HG02840 (cell line): ENCODE results near the gene DNAJA2.
"Not testable (repeated sequence)": the region's sequence is repeated elsewhere in the genome, so short reads cannot be mapped to it uniquely, and the experiment has no call there.

ENCODE experiments used
- ATAC-seq: cut with Tn5 transposase; IDR thresholded peaks from one replicate; pipeline ENCODE4 v1.9.1; 2021; ENCODE audit warnings: mild to moderate bottlenecking, moderate library complexity, moderate number of reproducible peaks; ENCODE audit not compliant: unreplicated experiment, low FRiP score

Gene DNAJA2

GRCh38 chr16:46973207-46973995 lies at the start of gene DNAJA2:
TSS of gene DNAJA2 (minus strand) at chr16:46973674. CDS start at chr16:46973572, 102 bp downstream.
- peak; percentile 84 for ATAC-seq

DNA sequence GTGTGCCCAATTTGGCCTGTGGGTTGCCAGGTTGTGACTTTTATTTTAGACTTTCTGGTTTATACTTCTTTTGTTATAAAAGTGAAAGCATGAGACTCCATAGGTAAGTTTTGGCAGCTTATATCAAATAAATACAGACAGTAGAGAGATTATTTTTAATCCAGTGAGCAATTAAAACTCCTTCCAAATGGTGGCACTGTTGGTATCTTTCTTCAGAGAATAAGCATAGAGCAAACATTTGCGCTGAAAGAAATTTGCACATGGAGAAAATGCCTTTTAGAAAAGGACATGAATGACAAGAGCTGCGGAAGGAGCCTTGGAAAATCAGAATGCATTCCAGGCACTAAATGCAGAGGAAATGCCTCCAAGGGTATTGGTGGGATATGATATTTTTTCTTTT lies 46.1 kb upstream of the DNAJA2 start:
- no peak for ATAC-seq

DNA sequence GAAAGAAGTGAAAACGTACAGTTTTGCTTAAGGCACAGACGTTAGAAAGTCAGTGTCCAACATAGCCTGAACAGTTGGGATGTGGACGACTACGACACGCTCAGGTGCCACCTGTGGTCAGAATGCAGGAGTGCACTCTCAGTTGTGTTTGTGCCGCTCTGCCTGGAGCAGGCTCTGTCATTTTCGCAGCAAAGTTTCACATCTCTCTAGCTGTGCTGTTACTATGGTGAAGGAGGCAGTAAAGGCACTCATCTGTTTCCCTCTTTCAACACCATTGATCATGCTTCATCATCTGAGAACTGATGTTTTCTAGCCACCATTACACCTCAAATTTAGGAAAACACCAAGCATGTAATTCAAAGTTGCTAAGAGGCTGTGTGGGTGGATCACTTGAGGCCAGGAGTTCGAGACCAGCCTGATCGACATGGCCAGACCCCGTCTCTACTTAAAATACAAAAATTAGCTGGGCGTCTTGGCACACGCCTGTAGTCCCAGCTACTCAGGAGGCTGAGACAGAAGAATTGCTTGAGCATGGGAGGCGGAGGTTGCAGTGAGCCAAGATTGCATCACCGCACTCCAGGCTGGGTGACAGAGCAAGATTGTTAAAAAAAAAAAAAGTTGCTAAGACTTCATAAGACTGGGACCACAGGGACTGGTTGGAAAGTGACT lies 44.9 kb upstream of the DNAJA2 start:
- ATAC-seq, result peak; percentile 98

- no peak for ATAC-seq
These were observed 44.2 kb upstream of the DNAJA2 start for GRCh38 chr16:47017636-47018035.

- no peak for ATAC-seq
These were observed 43.2 kb upstream of the DNAJA2 start for GRCh38 chr16:47016700-47017133.

DNA sequence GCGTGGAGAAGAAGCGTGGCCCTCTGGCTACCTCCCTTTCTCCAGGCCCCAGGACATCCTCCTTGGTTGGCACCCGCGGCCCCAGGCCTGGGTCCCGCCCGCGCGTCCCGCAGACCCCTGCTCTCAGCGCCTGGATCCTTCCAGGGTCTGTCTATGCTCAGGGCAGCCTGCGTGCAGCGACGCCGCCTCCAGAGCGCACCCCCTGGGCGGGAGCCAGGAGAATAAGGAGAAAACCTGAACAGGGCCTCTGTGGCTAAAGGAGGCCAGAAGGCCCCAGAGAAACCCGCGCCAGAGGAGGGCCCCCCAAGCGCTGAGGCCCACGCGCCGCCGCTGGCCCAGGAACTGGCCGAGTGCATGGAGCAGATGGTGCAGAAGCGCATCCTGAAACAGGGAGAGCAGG lies 40.4 kb upstream of the DNAJA2 start:
- no peak for ATAC-seq

- ATAC-seq, result no peak
These were observed 39.7 kb upstream of the DNAJA2 start for GRCh38 chr16:47013172-47013571.

- ATAC-seq, result not testable (repeated sequence)
These were observed 37.3 kb upstream of the DNAJA2 start for GRCh38 chr16:47010812-47011211.

- ATAC-seq, result no peak
These were observed 35.1 kb upstream of the DNAJA2 start for GRCh38 chr16:47008612-47009011.

- ATAC-seq, result no peak
These were observed 34.7 kb upstream of the DNAJA2 start for GRCh38 chr16:47008174-47008573.

- no peak for ATAC-seq
These were observed 31.2 kb upstream of the DNAJA2 start for GRCh38 chr16:47004652-47005051.

DNA sequence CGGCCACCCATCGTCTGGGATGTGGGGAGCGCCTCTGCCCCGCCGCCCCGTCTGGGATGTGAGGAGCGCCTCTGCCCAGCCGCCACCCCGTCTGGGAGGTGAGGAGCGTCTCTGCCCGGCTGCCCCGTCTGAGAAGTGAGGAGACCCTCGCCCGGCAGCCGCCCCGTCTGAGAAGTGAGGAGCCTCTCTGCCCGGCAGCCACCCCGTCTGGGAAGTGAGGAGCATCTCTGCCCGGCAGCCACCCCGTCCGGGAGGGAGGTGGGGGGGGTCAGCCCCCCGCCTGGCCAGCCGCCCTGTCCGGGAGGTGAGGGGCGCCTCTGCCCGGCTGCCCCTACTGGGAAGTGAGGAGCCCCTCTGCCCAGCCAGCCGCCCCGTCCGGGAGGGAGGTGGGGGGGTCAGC lies 26.6 kb upstream of the DNAJA2 start:
- ATAC-seq, result not testable (repeated sequence)

DNA sequence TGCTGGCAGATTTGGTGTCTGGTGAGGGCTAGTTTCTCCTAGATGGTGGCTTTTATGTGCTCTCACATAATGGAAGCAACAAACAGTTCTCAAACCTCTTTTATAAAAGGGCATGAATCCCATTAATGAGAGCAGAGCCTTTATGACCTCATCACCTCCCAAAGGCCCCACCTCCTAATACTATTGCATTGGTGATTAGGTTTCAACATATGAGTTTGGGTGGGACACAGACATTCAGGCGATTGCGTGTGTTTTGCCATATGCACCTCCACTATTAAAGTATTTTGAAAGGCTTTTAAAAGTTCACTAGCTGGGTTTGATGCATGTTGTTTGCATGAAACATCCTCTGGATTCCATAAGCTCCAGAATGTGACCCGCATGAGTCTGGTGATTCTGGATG lies 24.4 kb upstream of the DNAJA2 start:
- no peak for ATAC-seq

DNA sequence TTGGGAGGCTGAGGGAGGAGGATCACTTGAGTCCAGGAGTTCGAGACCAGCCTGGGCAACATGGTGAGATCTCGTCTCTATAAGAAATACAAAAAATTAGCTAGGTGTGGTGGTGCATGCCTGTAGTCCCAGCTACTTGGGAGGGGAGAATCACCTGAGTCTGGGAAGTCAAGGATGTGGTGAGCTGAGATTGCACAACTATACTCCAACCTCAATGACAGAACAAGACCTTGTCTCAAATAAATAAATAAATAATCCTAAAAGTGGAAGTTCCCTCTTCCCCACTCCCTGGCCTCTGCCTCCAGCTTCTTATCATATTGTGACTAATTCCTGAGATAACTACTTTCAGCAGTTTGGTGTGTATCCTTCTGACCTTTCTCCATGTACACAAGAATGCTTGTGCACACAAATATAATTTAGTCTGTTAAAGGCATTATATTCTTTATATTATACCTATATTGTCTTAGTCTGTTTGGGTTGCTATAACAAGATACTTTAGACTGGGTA lies 23.5 kb upstream of the DNAJA2 start:
- no peak for ATAC-seq

DNA sequence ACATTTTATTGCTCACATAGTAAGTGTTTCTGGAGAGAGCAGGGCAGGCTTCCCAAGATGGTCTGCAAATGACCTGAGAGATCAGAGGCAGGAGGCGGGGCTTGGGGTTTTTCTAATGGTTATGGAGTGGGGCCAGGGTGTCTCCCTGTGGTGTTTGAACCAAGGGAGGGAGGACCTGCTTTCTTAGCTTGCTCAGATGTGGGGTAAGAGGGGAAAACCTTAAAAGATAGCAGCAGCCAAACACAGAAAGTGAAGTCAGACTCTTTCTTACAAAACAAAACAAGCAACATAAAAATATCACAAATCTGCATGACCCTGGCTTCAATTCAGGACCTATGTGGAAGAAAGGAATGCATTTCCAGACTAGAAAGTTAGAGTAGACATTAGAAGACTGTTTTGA lies 22.9 kb upstream of the DNAJA2 start:
- ATAC-seq, result no peak

GRCh38 chr16:46991729-46992704 lies 18.5 kb upstream of the DNAJA2 start:
- ATAC-seq, result no peak

DNA sequence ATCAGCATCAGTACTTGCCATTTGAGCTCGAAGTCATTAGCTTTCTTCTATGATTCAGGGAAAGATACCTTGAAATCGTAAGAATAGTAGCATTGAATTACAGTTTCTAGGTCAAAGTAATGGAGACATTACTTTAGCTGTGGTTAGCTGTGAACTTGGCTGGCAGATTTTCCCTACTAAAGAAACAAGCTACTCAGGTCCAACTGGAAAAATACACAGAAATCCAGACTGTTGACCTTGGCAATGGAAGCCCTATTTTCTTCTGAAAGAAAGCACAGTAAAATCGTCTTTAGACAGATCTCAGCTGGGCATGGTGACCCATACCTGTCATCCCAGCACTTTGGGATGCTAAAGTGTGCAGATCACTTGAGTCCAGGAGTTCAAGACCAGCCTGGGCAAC lies 13.4 kb upstream of the DNAJA2 start:
- ATAC-seq, result no peak

DNA sequence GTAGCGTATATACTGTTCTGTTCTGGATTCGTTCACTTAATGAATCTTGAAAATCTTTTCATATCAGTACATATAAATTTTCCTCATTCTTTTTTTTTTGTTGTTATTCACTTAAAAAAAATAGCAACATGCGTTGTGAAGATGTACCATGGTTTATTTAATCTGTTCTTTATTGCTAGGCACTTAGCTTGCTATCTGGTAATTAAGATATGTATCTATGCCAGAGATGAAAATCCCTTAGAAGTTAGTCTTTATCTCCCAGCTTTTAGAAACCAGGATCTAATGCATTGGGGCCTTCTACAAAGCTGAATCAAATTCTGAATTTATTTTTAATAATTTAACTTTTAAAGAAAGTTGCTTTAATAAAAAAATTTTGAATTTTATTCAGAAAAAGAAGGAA lies 13.0 kb upstream of the DNAJA2 start:
- no peak for ATAC-seq

DNA sequence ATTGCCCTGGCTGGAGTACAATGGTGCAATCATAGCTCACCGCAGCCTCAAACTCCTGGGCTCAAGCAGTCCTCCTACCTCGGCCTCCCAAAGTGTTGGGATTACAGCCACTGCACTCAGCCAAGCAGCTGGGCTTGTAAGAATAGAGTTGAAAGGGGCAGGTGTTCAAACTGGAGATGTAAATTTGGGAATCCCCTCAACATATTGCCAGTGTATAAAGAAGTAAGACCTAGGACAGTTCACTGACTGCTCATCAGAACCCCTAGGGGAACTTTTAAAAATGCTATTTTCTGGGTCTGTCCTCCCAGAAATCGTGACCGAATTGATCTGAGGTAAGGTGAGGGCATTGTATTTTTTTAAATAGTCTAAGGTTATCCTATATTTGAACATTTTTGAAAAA lies 8.9 kb upstream of the DNAJA2 start:
- no peak for ATAC-seq

- ATAC-seq, result no peak
These were observed 7.5 kb upstream of the DNAJA2 start for GRCh38 chr16:46980926-46981325.

GRCh38 chr16:46976550-46976949 lies 3.1 kb upstream of the DNAJA2 start:
- ATAC-seq, result no peak
